ENCODE data around the gene CNTNAP5.

Gene CNTNAP5

DNA sequence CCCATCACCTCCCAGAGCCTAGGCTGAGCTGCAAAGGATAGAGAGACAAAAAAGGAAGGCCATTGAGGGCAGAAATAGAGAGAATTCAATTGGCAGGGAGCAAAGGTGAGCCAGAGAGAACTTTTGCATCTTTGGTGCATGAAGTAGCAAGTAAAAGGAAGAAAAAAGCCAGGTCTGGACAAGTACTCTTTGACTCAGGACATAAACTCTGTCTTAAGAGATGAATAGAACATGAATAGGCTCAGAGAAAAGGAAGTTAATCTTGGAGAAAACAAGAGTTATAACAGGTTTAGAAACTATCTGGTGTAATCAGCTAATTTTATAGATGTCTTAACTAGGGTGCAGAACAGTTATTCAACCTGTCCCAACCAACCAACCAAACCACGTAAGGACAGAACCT lies 95.2 kb downstream of the CNTNAP5 start:
- TF ChIP-seq, protein P1, sequence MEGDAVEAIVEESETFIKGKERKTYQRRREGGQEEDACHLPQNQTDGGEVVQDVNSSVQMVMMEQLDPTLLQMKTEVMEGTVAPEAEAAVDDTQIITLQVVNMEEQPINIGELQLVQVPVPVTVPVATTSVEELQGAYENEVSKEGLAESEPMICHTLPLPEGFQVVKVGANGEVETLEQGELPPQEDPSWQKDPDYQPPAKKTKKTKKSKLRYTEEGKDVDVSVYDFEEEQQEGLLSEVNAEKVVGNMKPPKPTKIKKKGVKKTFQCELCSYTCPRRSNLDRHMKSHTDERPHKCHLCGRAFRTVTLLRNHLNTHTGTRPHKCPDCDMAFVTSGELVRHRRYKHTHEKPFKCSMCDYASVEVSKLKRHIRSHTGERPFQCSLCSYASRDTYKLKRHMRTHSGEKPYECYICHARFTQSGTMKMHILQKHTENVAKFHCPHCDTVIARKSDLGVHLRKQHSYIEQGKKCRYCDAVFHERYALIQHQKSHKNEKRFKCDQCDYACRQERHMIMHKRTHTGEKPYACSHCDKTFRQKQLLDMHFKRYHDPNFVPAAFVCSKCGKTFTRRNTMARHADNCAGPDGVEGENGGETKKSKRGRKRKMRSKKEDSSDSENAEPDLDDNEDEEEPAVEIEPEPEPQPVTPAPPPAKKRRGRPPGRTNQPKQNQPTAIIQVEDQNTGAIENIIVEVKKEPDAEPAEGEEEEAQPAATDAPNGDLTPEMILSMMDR (IDR thresholded peaks at IDR 0.05; ENCODE audit: low read depth, low read length): no peak
- no peak for DNase-seq
- H3K36me3 ChIP-seq: no peaks in the 10 kb centered on the region

DNA sequence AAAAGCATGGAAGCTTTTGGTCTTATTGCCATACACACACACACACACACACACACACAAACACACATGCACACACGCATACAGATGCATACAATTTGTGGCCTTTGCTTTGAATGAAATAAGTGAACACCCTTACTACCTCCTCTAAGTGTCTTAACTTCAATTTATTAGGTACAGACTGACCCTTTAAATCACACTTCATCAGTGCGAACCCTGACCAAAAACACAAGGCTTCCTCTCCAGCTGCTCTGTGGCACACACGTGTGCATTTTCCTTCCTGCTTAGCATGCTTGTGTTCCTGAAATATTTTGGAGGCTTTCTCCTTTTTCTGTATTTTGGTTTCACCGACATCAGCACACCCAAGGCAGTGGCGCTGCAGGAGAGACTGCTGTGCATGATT lies 96.0 kb downstream of the CNTNAP5 start:
- TF ChIP-seq, protein P1 (IDR thresholded peaks at IDR 0.05; ENCODE audit: low read depth, low read length): no peak
- no peaks in the 10 kb centered on the region for H3K36me3 ChIP-seq
- no peak for DNase-seq
- H3K27me3 ChIP-seq (ENCODE audit: insufficient read depth, low read depth, severe bottlenecking): no peaks in the 10 kb centered on the region
- H3K4me3 ChIP-seq (ENCODE audit: low read depth, low read length): no peak overlapping the region
- no peak overlapping the region for H3K27ac ChIP-seq
- H3K9me3 ChIP-seq (ENCODE audit: severe bottlenecking): no peaks in the 10 kb centered on the region

More for the DNA sequence above, 95.2 kb downstream of the CNTNAP5 start:
- Histone ChIP-seq H3K4me3 (ENCODE audit: low read depth, low read length) (no peak overlapping the region), H3K27me3 (ENCODE audit: insufficient read depth, low read depth, severe bottlenecking) (no peaks in the 10 kb centered on the region), H3K27ac (no peak overlapping the region), H3K9me3 (ENCODE audit: severe bottlenecking) (no peaks in the 10 kb centered on the region)

DNA sequence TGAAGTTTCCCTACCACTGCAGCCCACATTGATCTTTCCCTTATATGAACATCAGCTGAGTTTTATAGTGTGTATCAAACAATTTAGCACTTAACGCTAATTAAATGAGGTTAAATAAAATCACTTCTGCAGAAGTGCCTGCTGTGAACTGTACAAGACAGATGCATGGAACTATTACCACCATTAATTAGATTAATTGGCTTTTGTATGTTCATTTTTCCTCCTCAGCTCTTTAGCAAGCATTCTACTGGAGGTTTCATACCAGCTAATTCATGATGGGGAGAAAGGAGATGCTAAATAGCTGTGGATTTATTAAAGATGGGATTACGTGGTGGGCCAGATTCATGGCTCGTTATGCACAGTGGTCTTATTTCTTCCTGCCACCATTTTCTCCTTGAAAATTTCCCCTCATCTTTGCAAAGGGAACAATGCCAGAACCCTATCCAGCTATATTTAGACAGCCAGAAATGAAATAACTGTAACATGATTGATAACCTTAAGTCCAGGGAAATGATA lies 96.7 kb downstream of the CNTNAP5 start:
- TF ChIP-seq, protein P1 (IDR thresholded peaks at IDR 0.05; ENCODE audit: low read depth, low read length): no peak
- H3K4me3 ChIP-seq (ENCODE audit: low read depth, low read length): no peak overlapping the region
- H3K36me3 ChIP-seq: no peaks in the 10 kb centered on the region
- H3K27me3 ChIP-seq (ENCODE audit: insufficient read depth, low read depth, severe bottlenecking): no peaks in the 10 kb centered on the region
- no peaks in the 10 kb centered on the region for H3K9me3 ChIP-seq (ENCODE audit: severe bottlenecking)
- DNase-seq: no peak
- H3K27ac ChIP-seq: no peak overlapping the region

DNA sequence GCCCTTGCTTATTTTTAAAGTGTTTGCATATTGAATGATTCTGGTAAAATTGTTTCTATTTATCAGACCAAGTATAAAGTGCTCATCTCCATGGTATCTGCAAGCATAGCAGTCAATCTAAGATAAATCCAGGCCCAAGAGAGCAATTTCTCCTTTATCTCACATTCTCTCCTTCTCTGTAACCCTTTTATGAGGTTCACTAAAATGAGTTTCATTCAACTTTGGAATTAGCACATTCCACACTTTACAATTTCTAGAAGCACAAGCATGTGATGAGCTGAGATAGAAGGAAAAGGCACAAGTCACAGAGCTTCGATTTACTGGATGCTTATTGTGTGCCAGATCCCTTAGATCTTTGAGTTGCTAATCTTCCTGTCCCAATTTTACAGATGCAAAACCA lies 97.3 kb downstream of the CNTNAP5 start:
- Histone ChIP-seq H3K27me3 (ENCODE audit: insufficient read depth, low read depth, severe bottlenecking) (no peaks in the 10 kb centered on the region), H3K27ac (no peak overlapping the region), H3K4me3 (ENCODE audit: low read depth, low read length) (no peak overlapping the region), H3K9me3 (ENCODE audit: severe bottlenecking) (no peaks in the 10 kb centered on the region), H3K36me3 (no peaks in the 10 kb centered on the region)
- TF ChIP-seq, protein P1 (IDR thresholded peaks at IDR 0.05; ENCODE audit: low read depth, low read length): no peak
- DNase-seq: no peak

DNA sequence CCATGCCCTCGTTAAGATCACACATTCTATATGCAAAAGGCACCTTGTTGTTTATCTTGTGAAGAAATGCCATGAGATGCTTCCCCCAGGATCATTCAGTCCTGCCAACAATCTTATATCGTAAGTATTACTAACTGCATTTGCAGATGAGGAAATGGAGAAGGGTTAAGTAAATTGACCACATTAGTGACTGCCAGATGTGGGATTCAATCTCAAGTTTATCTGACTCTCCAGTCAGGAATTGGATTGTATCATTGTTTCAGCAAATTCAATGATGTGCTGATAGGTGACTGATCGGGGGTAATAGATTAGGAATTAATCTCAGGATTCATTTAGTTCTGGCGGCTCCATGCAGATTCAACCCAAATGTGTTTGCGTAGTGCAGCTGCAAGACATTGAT lies 106.2 kb downstream of the CNTNAP5 start:
- no peak overlapping the region for H3K4me3 ChIP-seq (ENCODE audit: low read depth, low read length)
- peaks cover 5% of the 10 kb centered on the region for H3K9me3 ChIP-seq (ENCODE audit: severe bottlenecking)
- H3K36me3 ChIP-seq: no peaks in the 10 kb centered on the region
- TF ChIP-seq, protein P1 (IDR thresholded peaks at IDR 0.05; ENCODE audit: low read depth, low read length): no peak
- no peak overlapping the region for H3K27ac ChIP-seq
- no peak for DNase-seq
- no peaks in the 10 kb centered on the region for H3K27me3 ChIP-seq (ENCODE audit: insufficient read depth, low read depth, severe bottlenecking)

DNA sequence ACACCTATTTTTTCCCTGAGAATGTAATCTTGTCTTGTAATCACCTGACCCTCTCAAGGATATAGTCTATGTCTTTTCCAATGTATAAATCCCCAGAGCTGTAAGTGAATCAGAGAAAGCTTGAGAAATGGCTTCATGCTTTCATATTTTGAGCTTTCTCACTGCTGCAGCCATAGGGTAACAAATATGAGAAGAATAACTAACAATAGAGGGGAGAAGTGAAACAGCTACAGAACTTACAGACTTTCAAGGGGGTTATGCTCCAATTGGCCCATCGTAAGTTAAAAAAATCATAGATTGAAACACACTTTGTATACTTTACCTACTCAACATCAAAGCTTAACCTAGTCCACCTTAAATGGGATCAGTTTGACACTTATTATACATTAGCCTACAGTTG lies 111.0 kb downstream of the CNTNAP5 start:
- Histone ChIP-seq H3K9me3 (ENCODE audit: severe bottlenecking) (peaks cover 2% of the 10 kb centered on the region), H3K36me3 (no peaks in the 10 kb centered on the region), H3K4me3 (ENCODE audit: low read depth, low read length) (no peak overlapping the region), H3K27me3 (ENCODE audit: insufficient read depth, low read depth, severe bottlenecking) (no peaks in the 10 kb centered on the region), H3K27ac (no peak overlapping the region)
- DNase-seq: no peak
- TF ChIP-seq, protein P1 (IDR thresholded peaks at IDR 0.05; ENCODE audit: low read depth, low read length): no peak
